GM12873 (cell line): ENCODE data around the gene SYT17.

Experiments
- TF ChIP-seq, protein P1 (sequence below): IDR thresholded peaks from 2 replicates; pipeline ENCODE4 v1.5.1; 2012; ENCODE audit warnings: low read depth, mild to moderate bottlenecking, moderate library complexity, low read length, control low read depth; ENCODE audit not compliant: insufficient read depth; ENCODE audit errors: missing control alignments

Gene SYT17

DNA sequence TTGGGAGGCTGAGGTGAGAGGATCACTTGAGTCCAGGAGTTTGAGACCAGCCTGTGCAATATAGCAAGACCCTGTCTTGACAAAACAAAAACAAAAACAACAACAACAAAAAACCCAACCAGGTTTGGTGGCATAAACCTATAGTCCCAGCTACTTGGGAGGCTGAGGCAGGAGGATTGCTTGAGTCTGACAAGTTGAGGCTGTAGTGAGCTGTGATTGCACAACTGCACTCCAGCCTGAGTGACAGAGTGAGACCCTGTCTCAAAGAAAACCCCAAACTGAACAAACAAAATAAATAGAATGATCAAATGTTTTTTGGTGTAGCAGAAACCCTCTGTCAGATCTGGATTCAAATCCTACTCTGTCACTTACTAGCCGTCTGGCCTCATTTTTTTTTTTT is 16.0 kb upstream of the SYT17 start:
- TF ChIP-seq, protein P1, sequence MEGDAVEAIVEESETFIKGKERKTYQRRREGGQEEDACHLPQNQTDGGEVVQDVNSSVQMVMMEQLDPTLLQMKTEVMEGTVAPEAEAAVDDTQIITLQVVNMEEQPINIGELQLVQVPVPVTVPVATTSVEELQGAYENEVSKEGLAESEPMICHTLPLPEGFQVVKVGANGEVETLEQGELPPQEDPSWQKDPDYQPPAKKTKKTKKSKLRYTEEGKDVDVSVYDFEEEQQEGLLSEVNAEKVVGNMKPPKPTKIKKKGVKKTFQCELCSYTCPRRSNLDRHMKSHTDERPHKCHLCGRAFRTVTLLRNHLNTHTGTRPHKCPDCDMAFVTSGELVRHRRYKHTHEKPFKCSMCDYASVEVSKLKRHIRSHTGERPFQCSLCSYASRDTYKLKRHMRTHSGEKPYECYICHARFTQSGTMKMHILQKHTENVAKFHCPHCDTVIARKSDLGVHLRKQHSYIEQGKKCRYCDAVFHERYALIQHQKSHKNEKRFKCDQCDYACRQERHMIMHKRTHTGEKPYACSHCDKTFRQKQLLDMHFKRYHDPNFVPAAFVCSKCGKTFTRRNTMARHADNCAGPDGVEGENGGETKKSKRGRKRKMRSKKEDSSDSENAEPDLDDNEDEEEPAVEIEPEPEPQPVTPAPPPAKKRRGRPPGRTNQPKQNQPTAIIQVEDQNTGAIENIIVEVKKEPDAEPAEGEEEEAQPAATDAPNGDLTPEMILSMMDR = no peak

DNA sequence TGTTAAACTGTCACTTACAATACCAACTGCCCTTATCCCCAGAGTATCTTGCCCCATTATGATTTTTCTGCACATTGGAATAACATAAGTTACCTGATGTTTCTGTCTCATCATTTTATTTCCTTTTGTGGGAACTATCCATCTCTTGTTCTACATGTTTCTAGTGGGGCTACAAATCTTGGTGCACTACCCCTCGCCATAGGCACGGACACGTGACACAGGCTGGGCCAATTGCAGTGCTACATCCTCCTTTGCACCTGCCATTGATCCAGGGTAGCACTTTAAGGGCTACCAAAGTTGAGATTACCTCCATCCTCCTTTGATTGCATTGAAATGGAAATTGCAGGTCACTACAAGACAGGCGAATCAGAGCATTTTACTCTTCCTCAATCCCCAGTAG is 14.2 kb upstream of the SYT17 start:
- TF ChIP-seq, protein P1 = no peak

DNA sequence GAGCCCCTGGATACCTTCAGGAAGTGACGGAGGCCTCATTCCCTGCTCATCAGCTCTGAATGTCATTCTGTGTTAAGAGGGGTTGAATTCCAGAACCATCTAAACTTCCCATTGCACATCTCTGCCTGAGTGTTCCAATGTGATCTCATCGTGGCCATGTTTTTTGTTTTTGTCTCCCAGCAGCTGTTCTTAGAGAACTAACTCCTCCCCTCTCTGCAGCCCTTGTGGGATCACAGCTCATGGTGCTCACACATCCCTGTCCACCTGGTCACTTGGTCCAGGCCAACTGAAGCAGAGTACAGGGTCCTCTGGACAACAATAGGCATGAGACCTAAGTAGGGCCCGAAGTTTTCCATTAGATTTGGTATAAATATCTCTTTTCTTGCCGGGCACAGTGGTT is 6.0 kb upstream of the SYT17 start:
- TF ChIP-seq, protein P1 = no peak

DNA sequence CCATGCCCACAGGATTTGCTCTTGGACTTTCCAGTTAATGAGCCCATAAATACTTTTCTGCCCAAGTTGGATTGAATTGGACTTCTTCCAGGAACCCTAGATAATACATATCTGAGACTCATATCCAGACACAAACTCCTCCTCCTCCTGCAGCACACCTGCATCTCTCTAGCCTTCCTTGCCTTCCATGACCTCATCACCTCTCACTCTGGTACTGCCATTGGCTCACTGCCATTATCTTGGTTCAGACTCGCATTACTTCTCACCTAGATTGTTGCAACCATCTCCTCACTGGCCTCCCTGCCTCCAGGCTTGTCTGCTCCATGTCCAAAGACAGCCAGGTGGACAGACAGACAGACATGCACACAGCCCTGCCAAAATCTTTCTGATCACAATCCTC is 4.8 kb upstream of the SYT17 start:
- TF ChIP-seq, protein P1 = no peak

DNA sequence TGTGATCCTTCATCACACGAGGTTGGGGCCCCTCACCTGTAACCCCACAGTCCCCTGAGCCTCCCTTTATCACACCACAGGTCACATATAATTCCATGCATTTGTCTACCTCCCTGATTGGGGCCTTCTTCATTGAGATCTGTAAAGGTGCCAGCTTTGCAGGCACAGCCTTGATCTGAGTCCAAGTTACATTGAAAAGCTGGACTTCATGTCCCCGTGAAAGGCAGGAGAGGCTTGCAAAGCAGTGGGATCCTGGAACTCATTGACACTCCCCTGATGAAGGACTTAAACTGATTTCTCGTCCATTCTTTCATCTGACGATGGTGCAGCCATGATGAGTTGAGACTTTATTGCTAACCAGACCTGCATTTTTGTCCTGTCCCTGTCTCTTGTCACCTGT is 3.8 kb upstream of the SYT17 start:
- TF ChIP-seq, protein P1 = no peak

DNA sequence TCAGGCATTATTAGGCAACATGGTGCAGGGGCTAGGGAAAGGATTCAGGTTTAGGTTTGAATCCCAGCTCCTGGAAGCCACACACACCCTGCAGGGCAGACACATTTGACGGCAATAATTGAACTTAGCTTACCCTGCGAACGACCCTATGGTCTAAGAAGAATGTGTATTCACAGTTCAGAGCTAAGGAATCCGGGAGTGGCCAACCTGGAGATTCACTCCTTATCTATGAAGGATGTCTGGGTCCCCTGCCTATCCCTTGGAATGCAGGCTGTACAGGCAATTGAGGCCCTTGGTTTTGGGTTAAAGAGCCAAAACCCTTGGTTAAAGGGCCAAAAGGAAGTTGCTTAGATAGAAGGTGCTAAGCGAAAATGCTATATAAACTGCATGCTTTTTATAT is 2.9 kb upstream of the SYT17 start:
- TF ChIP-seq, protein P1 = no peak

DNA sequence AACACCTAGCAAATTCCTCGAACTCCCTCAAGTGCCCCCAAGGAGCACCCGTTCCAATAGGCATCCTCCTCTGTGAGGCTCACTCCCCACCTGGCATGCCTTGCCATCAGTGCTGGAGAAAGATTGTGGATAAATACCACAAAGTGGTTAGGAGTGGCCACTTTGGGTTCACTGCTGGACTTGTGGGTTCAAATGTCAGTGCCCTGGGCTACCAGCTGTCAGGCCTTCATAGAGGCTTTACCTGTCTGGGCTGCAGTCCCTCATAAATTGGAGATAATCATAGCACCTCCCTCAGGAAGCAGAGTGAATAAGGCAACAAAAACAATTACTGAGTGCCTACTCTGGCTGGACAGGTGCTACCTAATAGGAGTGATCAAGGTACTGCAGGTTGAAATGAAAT is 1.5 kb upstream of the SYT17 start:
- TF ChIP-seq, protein P1 = peak; percentile 6

DNA sequence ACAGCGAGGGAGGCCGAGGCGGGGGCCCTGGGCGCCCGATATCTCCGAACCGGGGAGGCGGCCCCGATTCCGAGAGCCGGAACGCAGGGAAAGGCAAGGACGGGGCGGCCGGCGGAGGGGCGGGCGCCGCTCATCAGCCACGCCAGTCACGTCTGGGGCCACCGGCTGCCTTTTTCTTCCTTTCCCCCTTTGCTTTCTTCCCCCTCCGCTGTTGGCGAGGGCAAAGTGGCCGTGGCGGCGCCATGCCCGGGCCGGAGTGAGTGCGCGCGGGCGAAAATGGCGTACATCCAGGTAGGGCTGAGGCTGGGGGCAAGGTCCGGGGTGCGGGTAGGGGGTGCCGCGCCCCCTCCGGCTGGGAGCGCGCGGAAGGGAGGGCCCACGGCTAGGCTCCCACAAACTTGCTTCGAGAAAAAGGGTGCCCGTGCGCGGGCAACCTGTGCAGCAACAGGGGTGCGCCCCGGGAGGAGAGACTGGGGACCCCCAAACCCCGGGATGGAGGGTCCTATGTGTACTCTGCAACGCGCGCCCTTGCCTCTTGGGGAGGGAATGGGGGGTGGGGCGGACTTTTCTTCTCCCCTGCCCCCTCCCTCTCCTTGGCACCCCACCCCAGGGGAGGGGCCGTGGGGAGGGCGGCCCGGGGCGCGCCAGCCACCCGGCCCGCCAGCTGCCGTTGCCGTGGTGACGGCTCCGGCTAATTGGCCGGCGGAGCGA is 486 bp downstream of the SYT17 start:
- TF ChIP-seq, protein P1 = no peak
